GM19438 (cell line): ENCODE measurements around the gene SFTPA2.
"Not testable (repeated sequence)": the region's sequence is repeated elsewhere in the genome, so short reads cannot be mapped to it uniquely, and the experiment has no call there.

Experiments used
- ATAC-seq: cut with Tn5 transposase; IDR thresholded peaks from one replicate; pipeline ENCODE4 v1.9.1; 2021; ENCODE audit warnings: low read depth; ENCODE audit not compliant: unreplicated experiment

The SFTPA2 gene

DNA sequence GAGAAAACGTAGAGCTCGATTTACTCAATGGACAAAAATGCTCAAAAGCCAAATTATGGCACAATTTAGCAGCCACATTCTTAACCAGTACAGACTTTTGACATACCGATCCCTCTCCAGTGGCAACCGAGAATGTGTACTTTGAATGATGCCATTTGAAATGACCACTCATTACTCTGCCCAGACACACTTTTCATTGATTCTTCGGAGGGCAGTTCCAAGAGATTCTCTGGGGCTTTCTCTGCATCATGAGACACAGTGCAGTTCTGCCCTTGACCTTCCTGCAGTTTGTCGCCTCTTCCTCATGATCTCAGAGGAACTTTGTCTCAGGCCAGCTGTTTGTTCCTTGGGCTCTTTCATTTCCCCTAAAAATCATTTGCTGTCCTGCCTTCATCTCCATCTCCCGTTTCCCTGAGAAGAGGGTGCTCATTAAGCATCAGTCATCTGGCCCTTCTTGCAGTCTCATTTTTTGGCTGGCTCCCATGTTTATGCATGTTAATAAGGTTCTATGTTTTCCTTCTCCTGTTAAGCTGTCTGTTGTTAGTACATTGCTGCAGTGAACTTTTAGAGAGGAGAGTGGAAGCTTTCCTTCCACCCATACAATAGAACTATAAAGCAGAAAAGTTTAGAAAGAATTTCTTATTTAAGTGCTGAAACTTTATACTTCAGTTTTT lies 43.5 kb downstream of the SFTPA2 start:
- not testable (repeated sequence) for ATAC-seq

DNA sequence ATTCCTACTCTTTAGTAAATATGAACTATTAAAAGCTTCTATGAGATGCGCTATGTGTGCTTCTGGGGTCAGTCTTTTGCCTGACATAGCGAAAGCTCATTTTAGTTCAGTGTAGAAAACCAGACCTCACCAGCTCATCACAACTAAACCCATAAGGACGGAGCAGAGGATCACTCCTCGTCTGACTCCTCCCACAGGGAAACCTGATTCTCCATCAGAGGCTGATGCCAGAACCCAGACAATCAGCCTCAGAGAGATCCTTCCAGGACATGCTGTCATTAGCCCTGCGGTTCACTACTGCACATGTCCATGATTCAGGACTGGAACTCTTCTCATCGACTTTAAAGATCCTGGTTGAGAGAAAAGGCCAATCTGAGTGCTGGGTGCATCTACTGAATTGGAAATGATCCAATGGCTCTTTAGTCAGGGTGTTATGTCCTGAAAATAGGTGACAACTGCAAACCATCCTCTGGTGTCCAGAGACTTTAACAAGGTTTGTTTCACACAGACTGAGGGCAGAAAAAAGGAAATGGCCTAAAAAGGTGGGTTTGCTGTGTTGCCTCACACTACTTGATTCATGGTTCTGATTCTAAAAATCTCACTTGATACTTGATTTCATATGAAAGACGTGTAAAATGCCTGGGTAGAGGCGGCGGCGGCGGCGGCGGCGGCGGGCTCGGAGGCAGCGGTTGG lies 48.2 kb downstream of the SFTPA2 start, which contains the start of gene EIF5AL1:
Gene EIF5AL1, plus strand, starts transcription at position 643 of the 693 bp plus-strand sequence. CDS start 117 bp downstream, outside the sequence.
- not testable (repeated sequence) for ATAC-seq

- not testable (repeated sequence) for ATAC-seq
Measured at GRCh38 chr10:79509934-79510508, 50.2 kb downstream of the SFTPA2 start.

GRCh38 chr10:79509306-79509933 lies 50.8 kb downstream of the SFTPA2 start:
- ATAC-seq = peak; percentile 59

GRCh38 chr10:79508245-79508644 lies 52.0 kb downstream of the SFTPA2 start:
- ATAC-seq = not testable (repeated sequence)

- ATAC-seq = no peak
Measured at GRCh38 chr10:79507440-79508167, 52.6 kb downstream of the SFTPA2 start.
